ENCODE measurements around the gene SAFB.

The SAFB gene

DNA sequence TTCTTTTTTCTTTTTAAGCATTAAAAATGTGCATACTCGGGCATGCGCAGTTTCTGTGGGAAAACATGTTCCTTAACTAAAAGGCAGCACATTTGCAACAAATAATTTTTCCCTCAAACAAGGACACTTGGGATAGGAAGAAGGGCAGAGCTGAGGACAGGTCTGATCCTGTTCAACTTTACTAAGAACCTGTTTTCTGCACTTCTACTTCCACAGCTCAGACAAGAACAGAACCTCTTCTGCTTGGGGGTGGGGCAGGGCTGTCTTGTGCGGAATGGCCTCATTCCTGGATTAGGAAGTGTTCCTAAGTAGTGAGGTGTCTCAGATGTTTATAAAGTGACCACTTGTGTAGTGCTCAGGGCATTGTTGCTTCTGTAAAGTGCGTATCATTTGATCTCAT, 18.3 kb downstream of the SAFB start:
- Histone ChIP-seq H3K27me3 (no peaks in the 10 kb centered on the region), H3K4me3 (ENCODE audit: low read depth in 1 of 2, low read length in 1 of 2) (no peak overlapping the region), H3K36me3 (peaks cover 48% of the 10 kb centered on the region), H3K4me1 (ENCODE audit: control insufficient read depth in 1 of 2, insufficient read depth in 1 of 2, low read depth in 1 of 2, low read length in 1 of 2) (peaks cover 11% of the 10 kb centered on the region in 2 experiments), H3K27ac (no peak overlapping the region), H3K9me3 (no peaks in the 10 kb centered on the region)
- TF ChIP-seq, protein P1, sequence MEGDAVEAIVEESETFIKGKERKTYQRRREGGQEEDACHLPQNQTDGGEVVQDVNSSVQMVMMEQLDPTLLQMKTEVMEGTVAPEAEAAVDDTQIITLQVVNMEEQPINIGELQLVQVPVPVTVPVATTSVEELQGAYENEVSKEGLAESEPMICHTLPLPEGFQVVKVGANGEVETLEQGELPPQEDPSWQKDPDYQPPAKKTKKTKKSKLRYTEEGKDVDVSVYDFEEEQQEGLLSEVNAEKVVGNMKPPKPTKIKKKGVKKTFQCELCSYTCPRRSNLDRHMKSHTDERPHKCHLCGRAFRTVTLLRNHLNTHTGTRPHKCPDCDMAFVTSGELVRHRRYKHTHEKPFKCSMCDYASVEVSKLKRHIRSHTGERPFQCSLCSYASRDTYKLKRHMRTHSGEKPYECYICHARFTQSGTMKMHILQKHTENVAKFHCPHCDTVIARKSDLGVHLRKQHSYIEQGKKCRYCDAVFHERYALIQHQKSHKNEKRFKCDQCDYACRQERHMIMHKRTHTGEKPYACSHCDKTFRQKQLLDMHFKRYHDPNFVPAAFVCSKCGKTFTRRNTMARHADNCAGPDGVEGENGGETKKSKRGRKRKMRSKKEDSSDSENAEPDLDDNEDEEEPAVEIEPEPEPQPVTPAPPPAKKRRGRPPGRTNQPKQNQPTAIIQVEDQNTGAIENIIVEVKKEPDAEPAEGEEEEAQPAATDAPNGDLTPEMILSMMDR (IDR thresholded peaks at IDR 0.05) = no peak

DNA sequence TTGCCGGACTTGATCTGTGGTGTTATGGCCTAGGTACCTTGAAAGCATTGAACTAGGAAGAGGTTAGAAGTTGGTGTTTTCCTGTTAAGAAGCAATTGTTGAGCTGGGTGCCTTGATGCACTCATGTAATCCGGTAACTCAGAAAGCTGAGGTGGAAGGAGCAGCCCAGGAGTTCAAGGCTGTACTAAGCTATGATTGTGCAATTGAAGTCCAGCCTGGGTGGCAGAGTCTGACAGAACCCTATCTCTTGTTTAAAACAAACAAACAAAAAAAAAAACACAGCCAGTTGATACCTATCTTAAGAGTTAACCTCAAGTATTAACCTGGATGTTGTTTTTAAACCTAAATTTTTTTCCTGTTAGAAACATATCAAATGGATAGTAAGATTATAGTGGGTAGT, 19.3 kb downstream of the SAFB start:
- no peak overlapping the region for H3K27ac ChIP-seq
- TF ChIP-seq, protein P1 (IDR thresholded peaks at IDR 0.05) = no peak
- peaks cover 11% of the 10 kb centered on the region in 2 experiments for H3K4me1 ChIP-seq (ENCODE audit: control insufficient read depth in 1 of 2, insufficient read depth in 1 of 2, low read depth in 1 of 2, low read length in 1 of 2)
- no peaks in the 10 kb centered on the region for H3K27me3 ChIP-seq
- H3K9me3 ChIP-seq = no peaks in the 10 kb centered on the region
- peaks cover 58% of the 10 kb centered on the region for H3K36me3 ChIP-seq
- no peak overlapping the region for H3K4me3 ChIP-seq (ENCODE audit: low read depth in 1 of 2, low read length in 1 of 2)

DNA sequence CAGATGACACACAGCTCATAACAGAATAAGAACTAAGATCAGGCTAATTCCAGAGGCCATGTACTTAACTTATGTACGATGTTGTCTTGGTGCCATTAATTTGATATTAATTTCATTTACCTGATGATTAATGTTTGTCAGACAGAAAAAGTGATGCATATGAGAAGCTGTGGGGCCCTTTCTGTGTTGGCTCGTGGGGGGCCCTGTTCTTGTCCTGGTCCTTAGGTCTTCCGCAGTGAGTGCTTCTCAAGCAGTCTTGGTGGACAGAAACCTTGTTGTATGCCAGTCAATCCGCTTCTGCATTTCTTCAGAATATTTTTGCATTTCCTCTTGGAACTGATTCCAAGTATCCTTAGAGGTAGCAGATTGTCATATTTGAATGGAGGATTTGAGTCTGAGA, 20.2 kb downstream of the SAFB start:
- H3K36me3 ChIP-seq = peaks cover 67% of the 10 kb centered on the region
- TF ChIP-seq, protein P1 (IDR thresholded peaks at IDR 0.05) = no peak
- H3K4me1 ChIP-seq (ENCODE audit: control insufficient read depth in 1 of 2, insufficient read depth in 1 of 2, low read depth in 1 of 2, low read length in 1 of 2) = peaks cover 4 to 10% of the 10 kb centered on the region in 2 experiments
- H3K9me3 ChIP-seq = no peaks in the 10 kb centered on the region
- no peaks in the 10 kb centered on the region for H3K27me3 ChIP-seq
- no peak overlapping the region for H3K4me3 ChIP-seq (ENCODE audit: low read depth in 1 of 2, low read length in 1 of 2)
- no peak overlapping the region for H3K27ac ChIP-seq

DNA sequence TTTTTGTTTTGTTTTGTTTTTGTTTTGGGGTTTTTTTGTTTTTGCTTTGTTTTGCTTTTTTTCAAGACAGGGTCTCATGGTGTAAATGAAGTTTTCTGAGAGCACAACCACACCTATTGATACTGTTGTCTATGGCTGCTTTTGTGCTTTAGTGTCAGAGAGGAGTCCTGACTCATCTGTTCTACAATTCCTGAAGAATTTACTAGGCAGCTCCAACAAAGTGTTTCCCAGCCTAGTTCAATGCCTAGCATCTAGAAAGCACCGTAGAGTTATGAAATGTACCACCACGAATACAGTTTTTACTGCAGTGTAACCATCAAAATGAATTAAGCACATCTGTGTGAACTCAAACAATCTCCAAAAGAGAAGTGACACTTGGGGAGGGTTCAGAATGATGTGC, 21.2 kb downstream of the SAFB start:
- Histone ChIP-seq H3K27me3 (no peaks in the 10 kb centered on the region), H3K27ac (no peak overlapping the region), H3K4me1 (ENCODE audit: control insufficient read depth in 1 of 2, insufficient read depth in 1 of 2, low read depth in 1 of 2, low read length in 1 of 2) (peaks cover 0 to under 1% of the 10 kb centered on the region in 2 experiments), H3K36me3 (peaks cover 73% of the 10 kb centered on the region), H3K4me3 (ENCODE audit: low read depth in 1 of 2, low read length in 1 of 2) (no peak overlapping the region), H3K9me3 (no peaks in the 10 kb centered on the region)
- TF ChIP-seq, protein P1 (IDR thresholded peaks at IDR 0.05) = no peak

DNA sequence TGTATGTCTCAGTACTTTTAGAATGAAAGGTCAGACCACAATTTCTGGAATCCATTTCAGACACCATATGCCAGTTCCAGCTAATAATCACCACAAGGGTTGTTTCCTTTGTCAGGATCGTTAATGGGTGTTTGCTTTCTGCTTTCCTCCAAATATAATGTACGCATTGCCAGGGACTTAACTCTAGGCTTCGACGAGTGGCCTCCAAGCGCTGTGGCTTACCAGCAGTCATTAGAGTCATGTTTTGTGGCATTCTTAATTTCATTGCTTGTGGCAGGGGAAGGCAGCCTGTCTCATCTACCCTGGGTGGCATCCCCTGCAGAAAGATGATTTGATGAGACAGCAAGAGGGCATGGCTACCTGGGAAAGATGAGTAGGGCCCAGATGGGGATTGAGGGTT, 22.5 kb downstream of the SAFB start:
- no peak overlapping the region for H3K4me3 ChIP-seq (ENCODE audit: low read depth in 1 of 2, low read length in 1 of 2)
- no peaks in the 10 kb centered on the region for H3K4me1 ChIP-seq (ENCODE audit: control insufficient read depth in 1 of 2, insufficient read depth in 1 of 2, low read depth in 1 of 2, low read length in 1 of 2)
- no peaks in the 10 kb centered on the region for H3K27me3 ChIP-seq
- no peak overlapping the region for H3K27ac ChIP-seq
- TF ChIP-seq, protein P1 (IDR thresholded peaks at IDR 0.05) = no peak
- H3K9me3 ChIP-seq = no peaks in the 10 kb centered on the region
- H3K36me3 ChIP-seq = peaks cover 78% of the 10 kb centered on the region

DNA sequence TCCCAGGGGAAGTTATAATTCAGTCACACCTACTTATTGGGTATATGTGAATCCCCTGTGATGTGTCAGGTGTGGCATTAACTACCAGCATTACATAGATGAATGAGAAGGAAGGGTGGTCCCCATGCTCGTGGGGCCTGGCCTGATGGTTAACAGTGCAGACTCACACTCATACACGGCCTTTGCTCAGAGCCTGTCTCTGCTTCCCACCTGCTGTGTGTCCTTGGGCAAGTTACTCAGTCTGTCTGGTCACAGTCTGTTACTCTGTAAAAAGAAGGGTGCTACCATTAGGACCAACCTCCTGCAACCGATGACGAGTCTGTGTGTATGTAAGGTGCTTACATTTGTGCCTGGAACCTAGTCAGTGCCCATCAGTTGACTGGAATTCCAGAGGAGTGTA, 23.8 kb downstream of the SAFB start:
- peaks cover 83% of the 10 kb centered on the region for H3K36me3 ChIP-seq
- no peak overlapping the region for H3K4me3 ChIP-seq (ENCODE audit: low read depth in 1 of 2, low read length in 1 of 2)
- TF ChIP-seq, protein P1 (IDR thresholded peaks at IDR 0.05) = no peak
- no peaks in the 10 kb centered on the region for H3K9me3 ChIP-seq
- no peaks in the 10 kb centered on the region for H3K27me3 ChIP-seq
- no peak overlapping the region for H3K27ac ChIP-seq
- H3K4me1 ChIP-seq (ENCODE audit: control insufficient read depth in 1 of 2, insufficient read depth in 1 of 2, low read depth in 1 of 2, low read length in 1 of 2) = no peaks in the 10 kb centered on the region

Data from neutrophil (primary cell).